Neural progenitor cell (in vitro differentiated cells): ENCODE data around the gene PDE8B. TPM values are rescaled to one million over a fixed set of nuclear protein-coding genes. Genes with fewer than 3 reads are reported as not detected.
A peak's percentile ranks its signal among the peaks of the same experiment; 100 is the strongest.

ENCODE experiments used
- DNase-seq: peaks from one replicate; pipeline ENCODE4 v3.0.0-alpha.2; 2016; ENCODE audit warnings: low spot score
- H2AFZ ChIP-seq: fragments of 200-600 bp; sonication (generic); replicated peaks from 2 replicates; pipeline ENCODE4 v1.6.1; 2016; ENCODE audit warnings: antibody characterized with exemption
- H3F3A ChIP-seq: fragments of 200-600 bp; sonication (generic); 2 replicates; pipeline ENCODE4 v1.6.1; 2016; ENCODE audit warnings: antibody characterized with exemption, low read depth
- H3K27ac ChIP-seq: fragments of 200-600 bp; sonication (generic); 2 replicates; pipeline ENCODE4 v1.5.1; 2016; ENCODE audit warnings: mild to moderate bottlenecking
- H3K27me3 ChIP-seq: fragments of 200-600 bp; sonication (generic); 2 replicates; pipeline ENCODE4 v1.6.1; 2016; ENCODE audit warnings: mild to moderate bottlenecking, moderate library complexity
- H3K36me3 ChIP-seq: fragments of 200-600 bp; sonication (generic); 2 replicates; pipeline ENCODE4 v1.5.1; 2016
- H3K4me1 ChIP-seq: fragments of 200-600 bp; sonication (generic); 2 replicates; pipeline ENCODE4 v1.6.1; 2016; ENCODE audit warnings: mixed run types
- H3K4me2 ChIP-seq: fragments of 200-600 bp; sonication (generic); 2 replicates; pipeline ENCODE4 v1.6.1; 2016
- H3K4me3 ChIP-seq: fragments of 200-600 bp; sonication (generic); 2 replicates; pipeline ENCODE4 v1.5.1; 2016
- H3K79me2 ChIP-seq: fragments of 200-600 bp; sonication (generic); 2 replicates; pipeline ENCODE4 v1.6.1; 2016; ENCODE audit warnings: low read depth
- H3K9ac ChIP-seq: fragments of 200-600 bp; sonication (generic); 2 replicates; pipeline ENCODE4 v1.6.1; 2016
- H3K9me3 ChIP-seq: fragments of 200-600 bp; sonication (generic); 2 replicates; pipeline ENCODE4 v1.5.1; 2016; ENCODE audit warnings: low read depth
- H4K20me1 ChIP-seq: fragments of 200-600 bp; sonication (generic); 2 replicates; pipeline ENCODE4 v1.6.1; 2016; ENCODE audit warnings: low read depth
- H3K27ac Mint-ChIP-seq: 3 replicates; pipeline ENCODE4 v1.8.0; 2021; ENCODE audit warnings: mixed read lengths
- H3K27me3 Mint-ChIP-seq: 2 replicates; pipeline ENCODE4 v1.8.0; 2022; ENCODE audit warnings: low read depth, mild to moderate bottlenecking, inconsistent platforms, moderate library complexity, mixed read lengths; ENCODE audit not compliant: insufficient read depth
- H3K36me3 Mint-ChIP-seq: 3 replicates; pipeline ENCODE4 v1.8.0; 2021; ENCODE audit warnings: mixed read lengths
- H3K4me1 Mint-ChIP-seq: 3 replicates; pipeline ENCODE4 v1.8.0; 2021; ENCODE audit warnings: mixed read lengths
- H3K4me3 Mint-ChIP-seq: 3 replicates; pipeline ENCODE4 v1.8.0; 2021; ENCODE audit warnings: mild to moderate bottlenecking, moderate library complexity, mixed read lengths
- H3K9me3 Mint-ChIP-seq: 3 replicates; pipeline ENCODE4 v1.8.0; 2020; ENCODE audit warnings: mixed read lengths
- CTCF ChIP-seq: fragments of 200-600 bp; sonication (generic); IDR thresholded peaks from 2 replicates; pipeline ENCODE4 v1.5.1; 2017; ENCODE audit warnings: antibody characterized with exemption, mild to moderate bottlenecking
- EZH2 ChIP-seq: fragments of 200-600 bp; sonication (generic); IDR thresholded peaks from 2 replicates; pipeline ENCODE4 v1.6.1; 2017; ENCODE audit warnings: antibody characterized with exemption, mild to moderate bottlenecking, moderate library complexity
- EZH2phosphoT487 ChIP-seq: fragments of 200-600 bp; sonication (generic); IDR thresholded peaks from 2 replicates; pipeline ENCODE4 v1.6.1; 2017; ENCODE audit warnings: antibody characterized with exemption
- total RNA-seq: library from RNA; depleted of rRNA; stranded (reverse); fragments of >200 nt; gene quantifications from 2 replicates; pipeline ENCODE4 v1.2.3, GENCODE V29; 2015; ENCODE audit warnings: low replicate concordance

The PDE8B gene
- total RNA-seq, 1 donor from 2014 or later = 4.3 TPM

- H3K27me3 ChIP-seq = peaks cover 85% of the 10 kb centered on the region
- peak; percentile 10 for TF ChIP-seq EZH2
- TF ChIP-seq CTCF = no peak
- peak; percentile 38 for TF ChIP-seq EZH2phosphoT487
- H3K4me2 ChIP-seq = peak overlapping the region; percentile 91
- no peak overlapping the region for H3K27ac Mint-ChIP-seq
- H3K4me1 ChIP-seq = peaks cover 5% of the 10 kb centered on the region
- peaks cover 10% of the 10 kb centered on the region for H3F3A ChIP-seq
- peaks cover 4% of the 10 kb centered on the region for H3K9me3 Mint-ChIP-seq
- H2AFZ ChIP-seq = no peak overlapping the region
- H3K27me3 Mint-ChIP-seq = peaks cover 41% of the 10 kb centered on the region
- H3K36me3 Mint-ChIP-seq = peaks cover 3% of the 10 kb centered on the region
- peak overlapping the region; percentile 66 for H3K4me3 ChIP-seq
- peaks cover 7% of the 10 kb centered on the region for H4K20me1 ChIP-seq
- H3K9me3 ChIP-seq = no peaks in the 10 kb centered on the region
- no peak for DNase-seq
- no peaks in the 10 kb centered on the region for H3K36me3 ChIP-seq
- H3K9ac ChIP-seq = no peak overlapping the region
- no peaks in the 10 kb centered on the region for H3K79me2 ChIP-seq
- no peak overlapping the region for H3K27ac ChIP-seq
- peaks cover 11% of the 10 kb centered on the region for H3K4me1 Mint-ChIP-seq
- H3K4me3 Mint-ChIP-seq = peak overlapping the region; percentile 81
These were observed 1.2 kb downstream of the PDE8B start for GRCh38 chr5:77211691-77212047.

- peaks cover 4% of the 10 kb centered on the region for H3K9me3 Mint-ChIP-seq
- Histone ChIP-seq H3K9me3 (no peaks in the 10 kb centered on the region), H3K4me1 (peaks cover 5% of the 10 kb centered on the region), H3F3A (peaks cover 10% of the 10 kb centered on the region), H4K20me1 (peaks cover 7% of the 10 kb centered on the region), H3K27me3 (peaks cover 65% of the 10 kb centered on the region), H3K4me2 (no peak overlapping the region), H3K4me3 (no peak overlapping the region), H3K36me3 (no peaks in the 10 kb centered on the region), H3K79me2 (no peaks in the 10 kb centered on the region), H3K9ac (no peak overlapping the region), H3K27ac (no peak overlapping the region), H2AFZ (no peak overlapping the region)
- DNase-seq = no peak
- TF ChIP-seq EZH2phosphoT487 (no peak), EZH2 (no peak), CTCF (no peak)
- H3K4me1 Mint-ChIP-seq = peaks cover 11% of the 10 kb centered on the region
- H3K27me3 Mint-ChIP-seq = peaks cover 40% of the 10 kb centered on the region
- no peak overlapping the region for H3K4me3 Mint-ChIP-seq
- no peak overlapping the region for H3K27ac Mint-ChIP-seq
- H3K36me3 Mint-ChIP-seq = peaks cover 3% of the 10 kb centered on the region
These were observed 3.1 kb downstream of the PDE8B start for GRCh38 chr5:77213601-77214000.

GRCh38 chr5:77214151-77214550 lies 3.7 kb downstream of the PDE8B start:
- Mint-ChIP-seq H3K4me1 (peaks cover 11% of the 10 kb centered on the region), H3K9me3 (peaks cover 4% of the 10 kb centered on the region), H3K27me3 (peaks cover 35% of the 10 kb centered on the region), H3K4me3 (no peak overlapping the region), H3K27ac (no peak overlapping the region), H3K36me3 (peaks cover 3% of the 10 kb centered on the region)
- peaks cover 5% of the 10 kb centered on the region for H4K20me1 ChIP-seq
- DNase-seq = no peak
- H3K4me2 ChIP-seq = no peak overlapping the region
- no peak overlapping the region for H3K9ac ChIP-seq
- no peak overlapping the region for H3K27ac ChIP-seq
- H2AFZ ChIP-seq = no peak overlapping the region
- no peaks in the 10 kb centered on the region for H3K36me3 ChIP-seq
- H3K79me2 ChIP-seq = no peaks in the 10 kb centered on the region
- H3K27me3 ChIP-seq = peaks cover 60% of the 10 kb centered on the region
- H3K9me3 ChIP-seq = no peaks in the 10 kb centered on the region
- peaks cover 5% of the 10 kb centered on the region for H3K4me1 ChIP-seq
- H3K4me3 ChIP-seq = no peak overlapping the region
- TF ChIP-seq EZH2 (no peak), CTCF (no peak), EZH2phosphoT487 (no peak)
- H3F3A ChIP-seq = peaks cover 8% of the 10 kb centered on the region

- peak; percentile 24 for DNase-seq
- no peaks in the 10 kb centered on the region for H3K36me3 ChIP-seq
- no peak overlapping the region for H3K27ac Mint-ChIP-seq
- H3K9me3 Mint-ChIP-seq = no peaks in the 10 kb centered on the region
- no peak overlapping the region for H3K9ac ChIP-seq
- no peaks in the 10 kb centered on the region for H3K4me1 ChIP-seq
- H3K27ac ChIP-seq = no peak overlapping the region
- no peak overlapping the region for H2AFZ ChIP-seq
- peaks cover 19% of the 10 kb centered on the region for H3K27me3 ChIP-seq
- peaks cover 10% of the 10 kb centered on the region for H3K27me3 Mint-ChIP-seq
- no peaks in the 10 kb centered on the region for H3F3A ChIP-seq
- H3K4me2 ChIP-seq = no peak overlapping the region
- H3K79me2 ChIP-seq = no peaks in the 10 kb centered on the region
- no peaks in the 10 kb centered on the region for H3K36me3 Mint-ChIP-seq
- no peak for TF ChIP-seq EZH2phosphoT487
- TF ChIP-seq CTCF = peak; percentile 29
- no peak for TF ChIP-seq EZH2
- no peak overlapping the region for H3K4me3 Mint-ChIP-seq
- H3K4me3 ChIP-seq = no peak overlapping the region
- no peaks in the 10 kb centered on the region for H4K20me1 ChIP-seq
- no peaks in the 10 kb centered on the region for H3K4me1 Mint-ChIP-seq
- no peaks in the 10 kb centered on the region for H3K9me3 ChIP-seq
These were observed 7.8 kb downstream of the PDE8B start for GRCh38 chr5:77218263-77218662.
